GM23248 (cell line): ENCODE measurements around the gene HCFC1R1. TPM values are rescaled to one million over a fixed set of nuclear protein-coding genes. Genes with fewer than 3 reads are reported as not detected.

Experiments
- DNase-seq: peaks from one replicate; pipeline ENCODE4 v3.0.0-alpha.2; 2015
- H2AFZ ChIP-seq: fragments of 200-600 bp; sonication (generic); 2 replicates; pipeline ENCODE4 v1.6.1; 2016; ENCODE audit warnings: antibody characterized with exemption
- H3F3A ChIP-seq: fragments of 200-600 bp; sonication (generic); 2 replicates; pipeline ENCODE4 v1.6.1; 2016; ENCODE audit warnings: mild to moderate bottlenecking, antibody characterized with exemption, mixed run types; ENCODE audit not compliant: insufficient read depth
- H3K27ac ChIP-seq: fragments of 200-600 bp; sonication (generic); 2 replicates; pipeline ENCODE4 v1.5.1; 2016; ENCODE audit warnings: mild to moderate bottlenecking
- H3K27me3 ChIP-seq: fragments of 200-600 bp; sonication (generic); replicated peaks from 2 replicates; pipeline ENCODE4 v1.6.1; 2016; ENCODE audit warnings: mild to moderate bottlenecking; ENCODE audit not compliant: insufficient read depth
- H3K36me3 ChIP-seq: fragments of 200-600 bp; sonication (generic); 2 replicates; pipeline ENCODE4 v1.6.1; 2016; ENCODE audit warnings: low read depth, mild to moderate bottlenecking
- H3K4me1 ChIP-seq: fragments of 200-600 bp; sonication (generic); 2 replicates; pipeline ENCODE4 v1.6.1; 2016; ENCODE audit warnings: mild to moderate bottlenecking; ENCODE audit not compliant: insufficient read depth
- H3K4me2 ChIP-seq: fragments of 200-600 bp; sonication (generic); one replicate; pipeline ENCODE4 v1.6.1; 2016; ENCODE audit warnings: mild to moderate bottlenecking; ENCODE audit not compliant: unreplicated experiment
- H3K4me3 ChIP-seq: fragments of 200-600 bp; sonication (generic); 2 replicates; pipeline ENCODE4 v1.5.1; 2016; ENCODE audit warnings: mild to moderate bottlenecking
- H3K79me2 ChIP-seq: fragments of 200-600 bp; sonication (generic); 2 replicates; pipeline ENCODE4 v1.6.1; 2016; ENCODE audit warnings: mild to moderate bottlenecking; ENCODE audit not compliant: insufficient read depth
- H3K9ac ChIP-seq: fragments of 200-600 bp; sonication (generic); 2 replicates; pipeline ENCODE4 v1.6.1; 2016; ENCODE audit warnings: mild to moderate bottlenecking
- H3K9me2 ChIP-seq: fragments of 200-600 bp; sonication (generic); 2 replicates; pipeline ENCODE4 v1.6.1; 2016; ENCODE audit warnings: mixed run types, mild to moderate bottlenecking, moderate library complexity; ENCODE audit not compliant: insufficient read depth
- H3K9me3 ChIP-seq: fragments of 200-600 bp; sonication (generic); one replicate; pipeline ENCODE4 v1.6.1; 2017; ENCODE audit warnings: low read depth
- H4K20me1 ChIP-seq: fragments of 200-600 bp; sonication (generic); 2 replicates; pipeline ENCODE4 v1.6.0; 2016; ENCODE audit not compliant: insufficient read depth
- EZH2 ChIP-seq: fragments of 200-600 bp; sonication (generic); IDR thresholded peaks from 2 replicates; pipeline ENCODE4 v1.6.1; 2018; ENCODE audit warnings: antibody characterized with exemption, mild to moderate bottlenecking; ENCODE audit not compliant: insufficient read depth, poor library complexity, severe bottlenecking
- EZH2phosphoT487 ChIP-seq: fragments of 200-600 bp; sonication (generic); IDR thresholded peaks from 2 replicates; pipeline ENCODE4 v1.6.1; 2018; ENCODE audit warnings: antibody characterized with exemption, moderate library complexity, mild to moderate bottlenecking, low read depth; ENCODE audit not compliant: insufficient read depth
- WGBS, 2 experiments: methylation state at CpG; one replicate each; pipeline ENCODE4 v1.1.6; 2015 to 2017; ENCODE audit warnings: low lambda C conversion rate in 2 of 2, low coverage in 1 of 2; ENCODE audit errors: missing lambda C conversion rate in 2 of 2; 5-methylcytosine and 5-hydroxymethylcytosine counted together
- in situ Hi-C: fragments of 300-500 bp; cut with MboI; formaldehyde crosslinking; loops from 2 replicates; pipeline ENCODE4 v1.15.0; 2020
- polyA plus RNA-seq: library from polyadenylated mRNA; unstranded; fragments of >200 nt; fragmentation: Nextera tagmentation; extraction: Ambion mirVana; gene quantifications from 2 replicates; pipeline ENCODE4 v1.2.1, GENCODE V29; 2016
- total RNA-seq: library from RNA; depleted of rRNA; stranded (reverse); fragments of >200 nt; shearing (Covaris generic); gene quantifications from 2 replicates; pipeline ENCODE4 v1.2.3, GENCODE V29; 2014

HCFC1R1 gene
- total and polyA plus RNA-seq, 2 experiments from 2014 or later = 7.2 to 53.2 TPM

DNA sequence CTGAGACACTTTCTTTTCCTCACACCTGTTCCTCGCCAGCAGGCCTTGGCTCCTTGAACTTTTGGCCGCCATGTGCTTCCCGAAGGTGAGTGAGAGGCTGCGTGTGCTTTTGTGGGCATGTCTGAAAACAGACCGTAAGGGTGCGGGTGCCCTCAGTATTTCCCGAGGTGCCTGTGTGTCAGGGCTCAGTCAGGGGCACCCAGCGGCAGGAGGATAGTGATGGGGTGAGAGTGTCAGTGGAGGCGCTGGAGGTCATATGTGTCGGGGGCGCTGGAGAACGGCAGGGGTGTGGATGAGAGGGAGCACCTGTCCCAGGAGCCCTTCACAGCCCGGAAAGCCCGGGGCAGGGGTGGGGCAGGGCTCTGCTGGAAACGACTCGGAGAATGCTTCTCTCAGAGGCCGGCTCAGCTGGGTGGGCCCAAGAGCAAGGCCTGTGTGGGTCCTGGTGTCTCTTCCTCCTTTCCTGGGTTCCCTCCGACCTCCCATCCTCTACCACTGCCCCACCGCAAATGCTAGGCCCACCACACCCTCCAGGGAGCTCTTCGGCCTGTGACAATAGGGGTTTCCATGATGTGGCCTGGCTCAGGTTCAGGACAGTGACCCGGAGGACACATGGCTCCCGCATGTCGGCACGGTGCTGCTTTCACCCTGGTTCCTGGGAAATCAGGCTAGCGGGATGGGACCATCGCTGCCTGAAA, 42.1 kb upstream of the HCFC1R1 start:
- no peak overlapping the region for H3K4me3 ChIP-seq
- 0 out of 2 replicates have a peak, but pooled peaks cover under 1% of the 10 kb centered on the region for H3K27me3 ChIP-seq
- H3K4me2 ChIP-seq = no peak overlapping the region

GRCh38 chr16:3065069-3065741, 41.5 kb upstream of the HCFC1R1 start, which contains the start of gene IL32:
Gene IL32 (plus strand): TSS chr16:3065640. CDS start chr16:3065812, 172 bp downstream.
- Histone ChIP-seq H3K9me2 (no peaks in the 10 kb centered on the region), H3K36me3 (no peaks in the 10 kb centered on the region), H3F3A (no peaks in the 10 kb centered on the region), H3K4me3 (no peak within 1 kb of the TSS), H3K9me3 (no peaks in the 10 kb centered on the region), H3K9ac (0 out of 2 replicates have a peak within 1 kb of the TSS, but pooled peaks have one; percentile 10), H3K4me1 (peaks cover 5% of the 10 kb centered on the region), H3K79me2 (no peaks in the 10 kb centered on the region), H3K4me2 (no peak within 1 kb of the TSS), H4K20me1 (no peaks in the 10 kb centered on the region), H3K27ac (no peak within 1 kb of the TSS), H2AFZ (peak within 1 kb of the TSS; percentile 50; the same call in 1 of the 2 replicates), H3K27me3 (no peaks in the 10 kb centered on the region)
- TF ChIP-seq EZH2phosphoT487 (no peak), EZH2 (no peak)
- 51 to 56% methylated on average over 13 of the region's 13 CpGs for WGBS, 2 experiments
- in situ Hi-C loops = no loop called here
- peak; percentile 80 for DNase-seq

More for the DNA sequence above, 42.1 kb upstream of the HCFC1R1 start:
- no peak for TF ChIP-seq EZH2
- peaks cover 5% of the 10 kb centered on the region for H3K4me1 ChIP-seq
- H3F3A ChIP-seq = no peaks in the 10 kb centered on the region
- no peaks in the 10 kb centered on the region for H3K9me3 ChIP-seq
- no peaks in the 10 kb centered on the region for H3K36me3 ChIP-seq
- in situ Hi-C loops = no loop called here
- no peaks in the 10 kb centered on the region for H3K9me2 ChIP-seq
- no peak overlapping the region for H2AFZ ChIP-seq
- no peak overlapping the region for H3K9ac ChIP-seq
- WGBS, 2 experiments = 81 to 85% methylated on average over 24 to 26 of the region's 26 CpGs
- H3K27ac ChIP-seq = no peak overlapping the region
- no peaks in the 10 kb centered on the region for H4K20me1 ChIP-seq
- DNase-seq = no peak
- no peaks in the 10 kb centered on the region for H3K79me2 ChIP-seq

DNA sequence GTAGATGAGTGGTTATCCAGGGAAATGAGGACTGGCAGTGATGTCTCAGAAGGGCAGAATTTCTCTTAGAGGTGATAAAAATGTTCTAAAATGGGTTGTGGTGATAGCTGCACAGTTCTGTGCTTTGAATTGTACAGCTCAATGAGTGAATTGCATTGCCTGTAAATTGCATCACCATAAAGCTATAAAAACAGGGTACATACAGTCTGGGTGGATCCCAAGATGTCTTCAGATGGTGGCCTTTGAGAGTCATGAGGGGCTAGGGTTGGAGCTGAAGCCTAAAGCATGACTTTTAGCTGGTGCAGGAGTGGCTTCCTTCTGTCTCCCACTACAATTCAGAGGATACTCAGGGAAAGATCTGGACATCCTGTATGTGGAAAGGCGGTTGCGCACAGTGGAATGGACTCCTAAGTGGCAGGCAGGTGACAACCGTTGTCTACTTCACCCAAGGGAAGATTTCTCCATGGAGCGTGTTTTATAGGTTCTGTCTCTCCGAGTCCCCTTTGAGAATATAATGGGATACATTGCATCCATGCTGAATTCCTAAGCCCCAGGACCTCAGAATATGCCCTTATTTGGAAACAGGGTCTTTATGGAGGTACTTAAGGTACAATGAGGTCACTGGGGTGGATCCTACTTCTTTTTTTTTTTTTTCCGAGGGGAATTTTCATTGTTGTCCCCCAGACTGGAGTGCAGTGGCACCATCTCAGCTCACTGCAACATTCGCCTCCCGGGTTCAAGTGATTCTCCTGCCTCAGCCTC, 40.1 kb upstream of the HCFC1R1 start:
- Histone ChIP-seq H3K79me2 (no peaks in the 10 kb centered on the region), H3K4me2 (no peak overlapping the region), H2AFZ (no peak overlapping the region), H3K9ac (no peak overlapping the region), H3K4me3 (no peak overlapping the region), H3K36me3 (no peaks in the 10 kb centered on the region), H3F3A (no peaks in the 10 kb centered on the region), H3K4me1 (peaks cover 5% of the 10 kb centered on the region), H3K9me2 (no peaks in the 10 kb centered on the region), H3K27me3 (no peaks in the 10 kb centered on the region), H3K9me3 (no peaks in the 10 kb centered on the region), H3K27ac (no peak overlapping the region), H4K20me1 (no peaks in the 10 kb centered on the region)
- 83 to 85% methylated on average over 8 of the region's 8 CpGs for WGBS, 2 experiments
- in situ Hi-C loops = no loop called here
- no peak for TF ChIP-seq EZH2phosphoT487
- no peak for TF ChIP-seq EZH2
- no peak for DNase-seq

- H4K20me1 ChIP-seq = no peaks in the 10 kb centered on the region
- no peak overlapping the region for H3K27ac ChIP-seq
- H2AFZ ChIP-seq = no peak overlapping the region
- H3K27me3 ChIP-seq = no peaks in the 10 kb centered on the region
- TF ChIP-seq EZH2phosphoT487 (no peak), EZH2 (no peak)
- H3K4me1 ChIP-seq = peaks cover 5% of the 10 kb centered on the region
- H3F3A ChIP-seq = no peaks in the 10 kb centered on the region
- DNase-seq = no peak
- 82 to 86% methylated on average over 6 of the region's 6 CpGs for WGBS, 2 experiments
- no peak overlapping the region for H3K4me2 ChIP-seq
- in situ Hi-C loops = no loop called here
- H3K9me3 ChIP-seq = no peaks in the 10 kb centered on the region
- no peak overlapping the region for H3K4me3 ChIP-seq
- no peaks in the 10 kb centered on the region for H3K36me3 ChIP-seq
- no peaks in the 10 kb centered on the region for H3K79me2 ChIP-seq
- no peak overlapping the region for H3K9ac ChIP-seq
- no peaks in the 10 kb centered on the region for H3K9me2 ChIP-seq
Observed at GRCh38 chr16:3062553-3062952, 38.8 kb upstream of the HCFC1R1 start.
